Naive B cell (primary cell): ENCODE data around the gene RARA. TPM values are rescaled to one million over a fixed set of nuclear protein-coding genes. Genes with fewer than 3 reads are reported as not detected.
A peak's percentile ranks its signal among the peaks of the same experiment; 100 is the strongest.

ENCODE experiments used
- ATAC-seq, 2 donors: fragments of 150-1000 bp; cut with Tn5 transposase; 2 replicates each; pipeline ENCODE4 v1.10.0; 2021; ENCODE audit warnings: low read depth in 2 of 2, mild to moderate bottlenecking in 2 of 2, moderate library complexity in 2 of 2
- DNase-seq: peaks from one replicate; pipeline ENCODE4 v3.0.0; 2022
- H3K27ac Mint-ChIP-seq, 6 donors: one replicate each; pipeline ENCODE4 v1.8.0; 2020 to 2022; ENCODE audit warnings: mild to moderate bottlenecking in 6 of 6, mixed read lengths in 6 of 6, moderate library complexity in 5 of 6, inconsistent platforms in 2 of 6
- H3K27me3 Mint-ChIP-seq, 3 donors: one replicate each; pipeline ENCODE4 v1.8.0; 2021 to 2022; ENCODE audit warnings: mixed read lengths in 3 of 3, mild to moderate bottlenecking in 1 of 3
- H3K36me3 Mint-ChIP-seq, 2 donors: one replicate each; pipeline ENCODE4 v1.8.0; 2020 to 2022; ENCODE audit warnings: mixed read lengths in 2 of 2, inconsistent platforms in 1 of 2, mild to moderate bottlenecking in 1 of 2
- H3K4me1 Mint-ChIP-seq, 3 donors: one replicate each; pipeline ENCODE4 v1.8.0; 2020 to 2022; ENCODE audit warnings: mixed read lengths in 3 of 3, inconsistent platforms in 1 of 3, mild to moderate bottlenecking in 1 of 3, moderate library complexity in 1 of 3
- H3K4me3 Mint-ChIP-seq, 8 donors: one replicate each; pipeline ENCODE4 v1.8.0; 2020 to 2022; ENCODE audit warnings: mild to moderate bottlenecking in 8 of 8, mixed read lengths in 8 of 8, moderate library complexity in 8 of 8, inconsistent platforms in 2 of 8
- H3K9me3 Mint-ChIP-seq, 7 donors: one replicate each; pipeline ENCODE4 v1.8.0; 2020 to 2022; ENCODE audit warnings: mixed read lengths in 7 of 7, mild to moderate bottlenecking in 5 of 7, inconsistent platforms in 2 of 7, moderate library complexity in 1 of 7
- polyA plus RNA-seq, 6 donors: library from polyadenylated mRNA; unstranded; fragments of 300-500 nt; fragmentation: Illumina TruSeq; gene quantifications; one replicate each; pipeline ENCODE4 v1.2.3, GENCODE V29; 2021; ENCODE audit warnings: low read depth in 6 of 6

RARA gene
- polyA plus RNA-seq, 6 donors from 2014 or later = 3.1 to 12.6 (median 7.8) TPM

GRCh38 chr17:40404003-40404402 is 95.0 kb downstream of the RARA start:
- H3K27ac Mint-ChIP-seq = peak overlapping the region in 1 of 6 donors; percentile 66
- H3K4me1 Mint-ChIP-seq = peaks cover 5 to 10% (median 7%) of the 10 kb centered on the region in 3 donors
- no peak overlapping the region for H3K4me3 Mint-ChIP-seq
- DNase-seq (no peak), ATAC-seq (no peak)
- no peaks in the 10 kb centered on the region for H3K36me3 Mint-ChIP-seq
- H3K9me3 Mint-ChIP-seq = no peaks in the 10 kb centered on the region
- H3K27me3 Mint-ChIP-seq = no peaks in the 10 kb centered on the region

Other genes starting within 250 kb of the RARA start
- 1 to 10 TPM; 1.9 to 5.3 (median 4.7) TPM for gene THRA, start 246.2 kb upstream of the RARA start, polyA plus RNA-seq
- gene NR1D1, start 208.6 kb upstream of the RARA start, polyA plus RNA-seq = 1 to 10 TPM in 5 of 6 donors, not detected in 1; 1.1 to 2.9 (median 2.1) TPM
- gene MSL1, start 187.2 kb upstream of the RARA start, polyA plus RNA-seq = 10 to 100 TPM in 2 of 6 donors, 1 to 10 TPM in 4; 7.7 to 13.1 (median 9.2) TPM
- 10 to 100 TPM; 31.8 to 60.5 (median 44.5) TPM for gene CASC3, start 168.6 kb upstream of the RARA start, polyA plus RNA-seq
- gene RAPGEFL1, start 131.7 kb upstream of the RARA start, polyA plus RNA-seq = under 1 TPM in 4 of 6 donors, not detected in 2; 0.10 to 0.56 (median 0.43) TPM
- gene WIPF2, start 89.9 kb upstream of the RARA start, polyA plus RNA-seq = 10 to 100 TPM in 3 of 6 donors, 1 to 10 TPM in 3; 2.9 to 11.4 (median 9.2) TPM
- 1 to 10 TPM in 1 of 6 donors, under 1 TPM in 3, not detected in 2; 0.23 to 1.3 (median 0.35) TPM for gene CDC6, start 21.3 kb upstream of the RARA start, polyA plus RNA-seq
- gene GJD3, start 55.6 kb downstream of the RARA start, polyA plus RNA-seq = under 1 TPM in 2 of 6 donors, not detected in 4; 0.44 to 0.98 TPM
- 1 to 10 TPM in 1 of 6 donors, under 1 TPM in 4, not detected in 1; 0.49 to 1.7 (median 0.79) TPM for gene TOP2A, start 108.7 kb downstream of the RARA start, polyA plus RNA-seq
- gene IGFBP4, start 134.3 kb downstream of the RARA start, polyA plus RNA-seq = 10 to 100 TPM; 33.3 to 66.5 (median 47.3) TPM
- not detected for gene TNS4, start 192.4 kb downstream of the RARA start, polyA plus RNA-seq